22Rv1 (cell line): Measurements from ENCODE around the gene ERVW-1.

Experiments used
- ZFX ChIP-seq: fragments of 450-650 bp; IDR thresholded peaks from 2 replicates; pipeline ENCODE4 v1.6.1; 2017; ENCODE audit warnings: antibody characterized with exemption, borderline replicate concordance
- TF ChIP-seq, protein P1 (sequence below): fragments of 450-650 bp; IDR thresholded peaks from 2 replicates; pipeline ENCODE4 v1.5.1; 2017; ENCODE audit warnings: mild to moderate bottlenecking

DNA sequence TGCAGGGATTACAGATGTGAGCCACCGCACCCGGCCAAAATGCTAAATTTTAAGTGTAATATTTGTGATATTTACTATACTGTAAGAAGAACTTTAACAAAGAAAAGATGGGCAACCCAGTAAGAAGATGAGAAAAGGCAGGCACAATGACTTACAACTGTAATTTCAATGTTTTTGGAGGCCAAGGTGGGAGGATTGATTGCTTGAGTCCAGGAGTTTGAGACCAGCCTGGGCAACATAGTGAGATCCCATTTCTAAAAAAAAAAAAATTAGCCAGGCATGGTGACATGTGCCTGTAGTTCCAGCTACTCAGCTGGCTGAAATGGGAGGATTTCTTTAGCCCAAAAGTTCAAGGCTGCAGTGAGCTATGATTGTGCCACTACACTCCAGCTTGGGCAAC is 42.2 kb downstream of the ERVW-1 start:
- TF ChIP-seq, protein P1, sequence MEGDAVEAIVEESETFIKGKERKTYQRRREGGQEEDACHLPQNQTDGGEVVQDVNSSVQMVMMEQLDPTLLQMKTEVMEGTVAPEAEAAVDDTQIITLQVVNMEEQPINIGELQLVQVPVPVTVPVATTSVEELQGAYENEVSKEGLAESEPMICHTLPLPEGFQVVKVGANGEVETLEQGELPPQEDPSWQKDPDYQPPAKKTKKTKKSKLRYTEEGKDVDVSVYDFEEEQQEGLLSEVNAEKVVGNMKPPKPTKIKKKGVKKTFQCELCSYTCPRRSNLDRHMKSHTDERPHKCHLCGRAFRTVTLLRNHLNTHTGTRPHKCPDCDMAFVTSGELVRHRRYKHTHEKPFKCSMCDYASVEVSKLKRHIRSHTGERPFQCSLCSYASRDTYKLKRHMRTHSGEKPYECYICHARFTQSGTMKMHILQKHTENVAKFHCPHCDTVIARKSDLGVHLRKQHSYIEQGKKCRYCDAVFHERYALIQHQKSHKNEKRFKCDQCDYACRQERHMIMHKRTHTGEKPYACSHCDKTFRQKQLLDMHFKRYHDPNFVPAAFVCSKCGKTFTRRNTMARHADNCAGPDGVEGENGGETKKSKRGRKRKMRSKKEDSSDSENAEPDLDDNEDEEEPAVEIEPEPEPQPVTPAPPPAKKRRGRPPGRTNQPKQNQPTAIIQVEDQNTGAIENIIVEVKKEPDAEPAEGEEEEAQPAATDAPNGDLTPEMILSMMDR = no peak
- no peak for TF ChIP-seq ZFX
